ENCODE measurements around the gene EXOC3L1. TPM values are rescaled to one million over a fixed set of nuclear protein-coding genes. Genes with fewer than 3 reads are reported as not detected.

Gene EXOC3L1
- total RNA-seq, 2 donors from 2014 or later: 0.97 to 1.8 TPM

GRCh38 chr16:67181346-67181745, 8.6 kb downstream of the EXOC3L1 start:
- no peak overlapping the region for H3K27ac Mint-ChIP-seq
- 92 to 100% methylated on average over 2 of the region's 2 CpGs for WGBS, 2 experiments (ENCODE audit: insufficient coverage in 1 of 2, insufficient read length in 1 of 2)

GRCh38 chr16:67180166-67180565, 9.8 kb downstream of the EXOC3L1 start:
- Histone ChIP-seq H3K4me3 (ENCODE audit: low read length) (no peak overlapping the region), H3K27ac (ENCODE audit: low read depth, low read length) (no peak overlapping the region), H3K27me3 (ENCODE audit: control insufficient read depth, insufficient read depth, low read length, poor library complexity, severe bottlenecking) (peaks cover 43% of the 10 kb centered on the region), H3K36me3 (ENCODE audit: control insufficient read depth, insufficient read depth, low read length) (peaks cover 7% of the 10 kb centered on the region), H3K4me1 (ENCODE audit: control insufficient read depth, insufficient read depth, low read length) (no peaks in the 10 kb centered on the region), H3K9ac (ENCODE audit: extremely low read depth, low read length, poor library complexity, severe bottlenecking) (no peak overlapping the region), H3K9me3 (ENCODE audit: control insufficient read depth, low read length) (no peaks in the 10 kb centered on the region)
- H3K9me3 Mint-ChIP-seq: no peaks in the 10 kb centered on the region
- H3K4me1 Mint-ChIP-seq: peaks cover 5% of the 10 kb centered on the region
- H3K27me3 Mint-ChIP-seq (ENCODE audit: insufficient read depth): peaks cover 38% of the 10 kb centered on the region
- H3K4me3 Mint-ChIP-seq: no peak overlapping the region
- WGBS, 2 experiments (ENCODE audit: insufficient coverage in 1 of 2, insufficient read length in 1 of 2): 94 to 100% methylated on average over 14 to 16 of the region's 16 CpGs
- TF ChIP-seq CTCF (conservative IDR thresholded peaks at IDR 0.05): no peak
- H3K27ac Mint-ChIP-seq: no peak overlapping the region
- H3K36me3 Mint-ChIP-seq (ENCODE audit: low read depth): peaks cover 9% of the 10 kb centered on the region
- no peak for DNase-seq

More at GRCh38 chr16:67181346-67181745, 8.6 kb downstream of the EXOC3L1 start:
- no peak overlapping the region for H3K27ac ChIP-seq (ENCODE audit: low read depth, low read length)
- H3K27me3 ChIP-seq (ENCODE audit: control insufficient read depth, insufficient read depth, low read length, poor library complexity, severe bottlenecking): peaks cover 40% of the 10 kb centered on the region
- no peaks in the 10 kb centered on the region for H3K9me3 Mint-ChIP-seq
- peaks cover 7% of the 10 kb centered on the region for H3K36me3 ChIP-seq (ENCODE audit: control insufficient read depth, insufficient read depth, low read length)
- peaks cover 10% of the 10 kb centered on the region for H3K4me1 Mint-ChIP-seq
- H3K27me3 Mint-ChIP-seq (ENCODE audit: insufficient read depth): peaks cover 35% of the 10 kb centered on the region
- no peaks in the 10 kb centered on the region for H3K9me3 ChIP-seq (ENCODE audit: control insufficient read depth, low read length)
- TF ChIP-seq CTCF (conservative IDR thresholded peaks at IDR 0.05): no peak
- DNase-seq: no peak
- peaks cover 1% of the 10 kb centered on the region for H3K4me1 ChIP-seq (ENCODE audit: control insufficient read depth, insufficient read depth, low read length)
- peaks cover 3% of the 10 kb centered on the region for H3K36me3 Mint-ChIP-seq (ENCODE audit: low read depth)
- H3K9ac ChIP-seq (ENCODE audit: extremely low read depth, low read length, poor library complexity, severe bottlenecking): no peak overlapping the region
- H3K4me3 Mint-ChIP-seq: no peak overlapping the region
- H3K4me3 ChIP-seq (ENCODE audit: low read length): no peak overlapping the region

- peak; percentile 59 for TF ChIP-seq CTCF (conservative IDR thresholded peaks at IDR 0.05)
- Mint-ChIP-seq H3K36me3 (ENCODE audit: low read depth) (peaks cover 9% of the 10 kb centered on the region), H3K4me3 (no peak overlapping the region), H3K4me1 (peaks cover 3% of the 10 kb centered on the region), H3K27me3 (ENCODE audit: insufficient read depth) (peaks cover 38% of the 10 kb centered on the region), H3K9me3 (no peaks in the 10 kb centered on the region), H3K27ac (no peak overlapping the region)
- Histone ChIP-seq H3K4me3 (ENCODE audit: low read length) (no peak overlapping the region), H3K9me3 (ENCODE audit: control insufficient read depth, low read length) (no peaks in the 10 kb centered on the region), H3K9ac (ENCODE audit: extremely low read depth, low read length, poor library complexity, severe bottlenecking) (no peak overlapping the region), H3K36me3 (ENCODE audit: control insufficient read depth, insufficient read depth, low read length) (peaks cover 7% of the 10 kb centered on the region), H3K27ac (ENCODE audit: low read depth, low read length) (no peak overlapping the region), H3K4me1 (ENCODE audit: control insufficient read depth, insufficient read depth, low read length) (no peaks in the 10 kb centered on the region), H3K27me3 (ENCODE audit: control insufficient read depth, insufficient read depth, low read length, poor library complexity, severe bottlenecking) (peaks cover 43% of the 10 kb centered on the region)
- DNase-seq: peak; percentile 74
- 94 to 96% methylated on average over 8 to 13 of the region's 13 CpGs for WGBS, 2 experiments (ENCODE audit: insufficient coverage in 1 of 2, insufficient read length in 1 of 2)
Observed at GRCh38 chr16:67179421-67180080, 10.4 kb downstream of the EXOC3L1 start.
